Pons (tissue), 1 donor: ENCODE measurements around the gene MDH1.
"Not testable (repeated sequence)": the region's sequence is repeated elsewhere in the genome, so short reads cannot be mapped to it uniquely, and the experiment has no call there.

Experiments
- DNase-seq: peaks from one replicate; pipeline ENCODE4 v3.0.0-alpha.2; 2016; ENCODE audit warnings: low spot score

MDH1 gene

DNA sequence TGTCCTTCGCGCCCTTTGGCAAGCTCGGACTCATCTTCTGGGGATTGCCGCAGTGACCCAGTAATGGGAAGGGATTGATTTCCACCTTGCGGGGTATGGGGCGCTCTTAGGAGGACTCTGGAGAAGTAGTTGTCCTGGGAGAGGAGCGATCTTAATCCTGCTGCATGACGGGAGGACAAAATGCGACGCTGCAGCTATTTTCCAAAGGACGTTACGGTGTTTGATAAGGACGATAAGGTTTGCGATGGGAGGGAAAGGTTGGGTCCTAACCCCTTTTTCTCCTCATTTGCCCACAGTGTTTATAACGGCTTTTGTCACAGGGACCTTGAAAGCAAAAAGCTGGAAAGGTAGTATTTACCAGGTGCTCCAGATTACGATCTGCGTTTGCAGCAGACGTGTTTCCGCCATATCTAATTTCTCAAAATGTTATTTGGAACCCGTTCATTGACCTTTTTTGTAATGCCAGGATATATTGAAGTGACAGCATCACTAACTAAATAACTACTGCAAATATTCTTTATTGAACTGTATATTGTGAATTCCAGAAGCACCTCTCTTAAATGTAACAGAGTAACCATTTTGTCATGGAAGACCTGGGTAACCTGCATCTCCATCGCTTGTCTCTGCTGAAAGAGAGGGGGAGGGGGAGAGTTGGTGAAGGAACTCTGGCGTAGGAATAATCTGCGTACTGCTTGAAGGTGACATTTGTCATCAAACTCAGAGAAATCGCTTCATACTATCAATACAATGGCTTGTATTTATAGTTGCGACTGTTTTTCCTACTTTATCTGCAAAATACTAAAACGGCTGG lies 590 bp downstream of the MDH1 start:
- no peak for DNase-seq

DNA sequence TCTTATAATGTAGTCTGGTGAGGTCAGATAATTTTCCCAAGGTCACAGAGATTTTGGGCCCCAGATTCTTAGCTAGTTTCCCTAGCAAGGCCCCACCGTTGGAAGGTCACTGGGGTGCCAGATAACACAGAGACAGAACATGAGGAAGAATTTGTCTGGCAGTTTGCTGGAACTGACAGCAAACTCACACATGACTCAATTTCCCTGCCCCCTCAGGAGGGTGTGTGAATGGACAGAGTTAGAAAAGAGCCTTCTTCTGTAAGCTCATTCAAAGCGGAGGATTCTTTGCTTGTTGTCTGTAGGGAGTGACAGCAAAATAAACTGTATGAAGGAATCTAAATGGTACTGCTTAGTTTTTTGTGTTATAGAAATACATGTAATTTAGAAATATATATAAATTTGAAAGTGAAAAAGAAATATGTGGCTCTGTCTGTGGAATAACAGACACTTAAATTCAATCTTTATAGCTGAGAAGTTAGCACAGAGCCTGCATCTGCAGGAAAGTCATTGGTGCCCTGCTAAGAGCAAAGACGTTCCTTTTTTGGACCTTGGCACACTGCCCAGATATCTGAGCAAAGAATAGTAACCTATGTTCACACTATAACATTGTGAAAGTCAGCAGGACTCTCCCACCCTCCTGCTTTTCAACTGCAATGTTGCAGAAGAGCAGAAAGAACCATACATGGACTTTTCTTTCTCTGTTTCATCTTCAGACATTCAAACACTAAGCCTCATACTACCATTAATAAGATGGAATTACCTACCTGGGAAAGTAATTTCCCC lies 2.1 kb downstream of the MDH1 start:
- no peak for DNase-seq

- no peak for DNase-seq
Measured at GRCh38 chr2:63591566-63592175, 2.9 kb downstream of the MDH1 start.

GRCh38 chr2:63594660-63595059 lies 5.9 kb downstream of the MDH1 start:
- no peak for DNase-seq

- DNase-seq: no peak
Measured at GRCh38 chr2:63596401-63596883, 7.7 kb downstream of the MDH1 start.

DNA sequence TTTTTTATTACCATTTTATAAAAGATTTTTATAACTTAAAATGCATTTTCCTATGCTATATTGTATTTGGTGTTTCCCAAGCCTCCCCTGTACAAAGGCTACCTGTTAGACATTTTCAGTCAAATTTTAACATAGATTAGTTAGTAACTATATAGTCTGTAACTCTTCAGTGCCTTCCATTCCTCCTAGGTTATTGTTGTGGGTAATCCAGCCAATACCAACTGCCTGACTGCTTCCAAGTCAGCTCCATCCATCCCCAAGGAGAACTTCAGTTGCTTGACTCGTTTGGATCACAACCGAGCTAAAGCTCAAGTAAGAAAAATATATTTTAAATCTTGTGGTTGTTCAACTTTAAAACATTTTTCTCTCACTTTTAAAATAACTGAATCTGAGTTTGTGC lies 10.2 kb downstream of the MDH1 start:
- no peak for DNase-seq

DNA sequence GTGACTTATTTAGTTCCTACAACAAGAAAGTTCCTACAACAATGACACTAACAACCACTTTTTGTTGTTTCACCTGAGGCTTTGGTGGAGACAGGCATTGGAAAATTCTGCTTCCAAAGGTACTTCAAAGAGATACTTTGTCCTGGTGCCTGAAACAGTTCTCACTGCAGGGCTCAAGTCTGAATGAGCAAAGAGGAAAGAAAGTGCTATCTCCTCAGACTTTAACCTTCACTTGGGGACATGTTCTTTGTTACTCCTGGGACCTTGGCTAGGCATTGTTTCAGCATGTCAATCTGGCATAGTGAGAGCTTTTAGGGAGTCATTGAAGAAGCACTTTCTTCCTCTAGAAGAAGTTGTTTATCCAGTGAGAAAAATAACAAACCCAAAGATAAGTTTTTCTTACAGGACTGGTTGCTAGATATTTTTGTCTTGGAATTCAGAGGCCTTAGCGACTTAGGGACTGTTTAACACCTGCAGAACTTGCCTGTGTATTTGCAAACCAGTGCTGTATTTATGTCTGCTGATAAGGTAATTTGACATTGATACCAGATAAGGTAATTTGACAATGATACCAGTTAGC lies 12.2 kb downstream of the MDH1 start:
- DNase-seq: no peak

- no peak for DNase-seq
Measured at GRCh38 chr2:63604666-63605065, 15.9 kb downstream of the MDH1 start.

DNA sequence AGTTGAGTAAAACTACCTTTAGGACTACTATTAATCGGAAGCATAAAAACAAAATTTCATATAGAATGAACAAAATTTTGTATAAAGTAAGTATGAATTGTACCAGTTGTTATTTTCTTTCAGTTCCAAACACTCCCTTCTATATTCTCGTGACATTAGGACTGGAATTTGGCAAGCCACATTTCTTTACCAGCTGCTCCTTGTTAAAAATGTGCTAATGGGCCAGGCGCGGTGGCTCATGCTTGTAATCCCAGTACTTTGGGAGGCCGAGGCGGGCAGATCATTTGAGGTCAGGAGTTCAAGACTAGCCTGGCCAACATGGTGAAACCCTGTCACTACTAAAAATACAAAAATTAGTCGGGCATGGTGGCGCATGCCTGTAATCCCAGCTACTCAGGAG lies 20.1 kb downstream of the MDH1 start:
- not testable (repeated sequence) for DNase-seq

GRCh38 chr2:63610525-63610924 lies 21.8 kb downstream of the MDH1 start:
- DNase-seq: no peak

DNA sequence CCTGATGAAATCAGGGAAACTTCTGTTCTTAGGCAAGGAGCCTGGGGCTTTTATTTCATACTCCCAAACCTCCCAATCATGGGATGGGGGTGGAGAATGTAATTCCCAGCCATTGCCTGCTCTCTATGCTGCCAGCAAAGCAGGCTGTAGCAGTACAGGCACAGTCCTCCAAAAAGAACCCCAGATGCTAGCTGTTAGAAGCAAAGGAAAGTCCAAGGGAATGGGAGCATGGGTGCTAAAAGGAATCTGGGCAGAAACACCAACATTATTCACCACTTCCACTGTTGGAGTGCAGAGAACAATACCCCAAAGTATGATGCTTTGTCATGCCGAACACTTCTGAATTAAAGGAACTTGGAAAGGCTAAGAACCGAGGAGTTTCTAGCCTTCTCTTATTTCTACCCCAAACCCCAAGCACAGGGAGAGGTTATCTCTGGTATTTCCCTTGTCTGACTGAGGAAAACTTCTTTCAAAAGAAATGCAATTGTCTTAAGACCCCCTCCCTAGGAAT lies 24.7 kb downstream of the MDH1 start:
- no peak for DNase-seq

DNA sequence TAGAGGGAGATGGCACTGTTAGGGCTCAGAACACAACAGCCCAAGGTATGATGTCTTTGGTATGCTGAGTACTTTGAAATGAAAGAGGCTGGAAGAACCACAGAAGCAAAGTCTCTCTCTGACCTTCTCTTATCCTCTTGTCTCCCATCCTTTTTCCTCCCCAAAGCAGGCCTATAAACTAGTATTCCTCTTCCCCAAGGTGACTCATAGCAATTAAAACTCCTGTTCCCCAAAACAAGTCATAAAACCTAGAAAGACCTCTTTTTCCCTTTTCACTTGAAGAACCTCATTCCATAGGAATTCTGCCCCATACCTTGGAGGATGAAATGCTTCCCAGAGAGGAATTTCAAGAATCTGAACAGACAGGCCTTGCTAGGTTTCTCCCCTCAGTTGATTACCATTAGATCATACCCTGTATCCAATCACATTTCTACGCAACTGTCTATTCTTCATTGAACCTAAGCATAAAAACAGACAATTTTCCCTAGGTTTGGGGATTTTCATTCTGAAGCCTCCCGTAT lies 25.7 kb downstream of the MDH1 start:
- DNase-seq: no peak

GRCh38 chr2:63614983-63615945 lies 26.5 kb downstream of the MDH1 start:
- no peak for DNase-seq

GRCh38 chr2:63617366-63617765 lies 28.6 kb downstream of the MDH1 start:
- no peak for DNase-seq

GRCh38 chr2:63619328-63619727 lies 30.6 kb downstream of the MDH1 start:
- no peak for DNase-seq

DNA sequence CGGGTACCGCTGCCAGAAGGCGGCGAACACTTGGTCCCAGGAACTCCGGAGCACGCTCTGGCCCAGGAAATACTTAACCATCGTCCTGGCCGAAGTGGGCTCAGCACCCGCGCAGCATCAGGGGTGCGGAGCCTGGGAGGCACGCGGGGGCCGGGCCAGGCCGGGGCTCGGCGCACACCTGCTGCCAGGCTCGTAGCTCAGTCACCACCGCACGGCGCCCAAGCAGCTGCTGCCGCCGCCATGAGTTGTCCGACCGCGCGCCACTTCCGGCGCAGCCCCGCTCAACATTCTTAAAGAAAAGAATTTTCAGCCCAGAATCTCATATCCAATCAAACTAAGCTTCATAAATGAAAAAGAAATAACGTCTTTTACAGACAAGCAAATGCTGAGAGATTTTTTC lies 34.0 kb downstream of the MDH1 start:
- no peak for DNase-seq

- DNase-seq: not testable (repeated sequence)
Measured at GRCh38 chr2:63623763-63624162, 35.0 kb downstream of the MDH1 start.

GRCh38 chr2:63627866-63628265 lies 39.1 kb downstream of the MDH1 start:
- no peak for DNase-seq

- DNase-seq: no peak
Measured at GRCh38 chr2:63628403-63628942, 39.7 kb downstream of the MDH1 start.

GRCh38 chr2:63631501-63631900 lies 42.7 kb downstream of the MDH1 start:
- DNase-seq: no peak

GRCh38 chr2:63632382-63632781 lies 43.6 kb downstream of the MDH1 start:
- no peak for DNase-seq
